ENCODE results near the gene ZNF768.
A peak's percentile ranks its signal among the peaks of the same experiment; 100 is the strongest.

ZNF768 gene

DNA sequence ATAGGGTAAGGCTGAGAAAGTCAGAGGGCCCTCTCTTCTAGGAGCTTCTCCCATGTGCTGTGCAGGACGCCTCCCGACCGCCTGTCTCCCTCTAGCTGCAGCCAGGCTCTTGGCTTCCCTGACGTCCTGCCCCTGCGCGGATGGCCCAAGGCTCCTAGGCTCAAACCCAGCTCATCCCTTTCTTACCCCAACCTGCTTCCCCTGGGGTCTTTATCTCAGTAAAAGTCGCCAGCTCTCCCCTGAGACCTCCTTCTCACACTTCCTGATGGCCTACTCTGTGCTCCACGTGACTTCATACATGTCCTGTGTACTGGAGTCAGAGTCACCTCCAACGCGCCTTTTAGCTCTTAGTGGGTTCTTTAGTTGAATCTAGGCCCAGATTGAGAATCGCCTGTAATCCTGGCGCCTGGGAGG is 9.4 kb upstream of the ZNF768 start:
- Histone ChIP-seq H3K4me1 (ENCODE audit: insufficient read depth, poor library complexity, severe bottlenecking) (peaks cover 2% of the 10 kb centered on the region), H3K4me3 (ENCODE audit: severe bottlenecking) (peak overlapping the region; percentile 60), H3K27me3 (ENCODE audit: insufficient read depth, poor library complexity, severe bottlenecking) (no peaks in the 10 kb centered on the region), H3K36me3 (ENCODE audit: low read depth) (peaks cover 14% of the 10 kb centered on the region; the same call in 1 of the 2 replicates), H3K27ac (ENCODE audit: poor library complexity, severe bottlenecking) (peak overlapping the region; percentile 71), H3K9me3 (ENCODE audit: severe bottlenecking) (no peaks in the 10 kb centered on the region)
- TF ChIP-seq, protein P1, sequence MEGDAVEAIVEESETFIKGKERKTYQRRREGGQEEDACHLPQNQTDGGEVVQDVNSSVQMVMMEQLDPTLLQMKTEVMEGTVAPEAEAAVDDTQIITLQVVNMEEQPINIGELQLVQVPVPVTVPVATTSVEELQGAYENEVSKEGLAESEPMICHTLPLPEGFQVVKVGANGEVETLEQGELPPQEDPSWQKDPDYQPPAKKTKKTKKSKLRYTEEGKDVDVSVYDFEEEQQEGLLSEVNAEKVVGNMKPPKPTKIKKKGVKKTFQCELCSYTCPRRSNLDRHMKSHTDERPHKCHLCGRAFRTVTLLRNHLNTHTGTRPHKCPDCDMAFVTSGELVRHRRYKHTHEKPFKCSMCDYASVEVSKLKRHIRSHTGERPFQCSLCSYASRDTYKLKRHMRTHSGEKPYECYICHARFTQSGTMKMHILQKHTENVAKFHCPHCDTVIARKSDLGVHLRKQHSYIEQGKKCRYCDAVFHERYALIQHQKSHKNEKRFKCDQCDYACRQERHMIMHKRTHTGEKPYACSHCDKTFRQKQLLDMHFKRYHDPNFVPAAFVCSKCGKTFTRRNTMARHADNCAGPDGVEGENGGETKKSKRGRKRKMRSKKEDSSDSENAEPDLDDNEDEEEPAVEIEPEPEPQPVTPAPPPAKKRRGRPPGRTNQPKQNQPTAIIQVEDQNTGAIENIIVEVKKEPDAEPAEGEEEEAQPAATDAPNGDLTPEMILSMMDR (IDR thresholded peaks at IDR 0.05; ENCODE audit: poor library complexity, severe bottlenecking) = peak; percentile 80
- DNase-seq (ENCODE audit: low spot score) (no peak), ATAC-seq (ENCODE audit: low read depth) (peak; percentile 87)

DNA sequence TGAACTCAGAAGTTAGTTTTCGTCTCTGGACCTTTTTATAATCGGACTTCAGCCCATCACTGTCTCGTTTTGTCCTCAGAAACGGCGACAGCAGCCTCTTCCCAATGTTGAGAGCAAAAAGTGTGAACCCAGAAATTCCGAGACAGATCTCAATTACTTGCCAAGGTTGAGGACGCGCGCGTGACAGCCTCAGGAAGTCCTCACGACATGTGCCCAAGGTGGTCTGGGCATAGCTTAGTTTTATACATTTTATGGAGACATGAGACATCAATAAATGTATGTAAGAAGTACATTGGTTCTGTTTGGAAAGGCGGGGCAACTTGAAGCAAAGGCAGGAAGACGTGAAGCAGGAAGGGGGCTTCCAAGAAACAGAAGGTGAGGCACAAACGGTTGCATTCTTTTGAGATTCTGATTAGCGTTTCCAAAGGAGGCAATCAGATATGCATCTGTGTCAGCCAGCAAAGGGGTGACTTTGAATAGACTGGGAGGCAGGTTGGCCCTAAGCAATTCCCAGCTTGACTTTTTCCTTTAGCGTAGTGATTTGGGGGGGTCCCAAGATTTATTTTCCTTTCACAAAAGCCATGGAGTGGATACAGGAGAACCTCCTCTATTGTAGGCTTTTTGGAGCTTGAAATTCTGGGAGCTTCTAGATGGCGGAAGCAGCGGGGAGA is 8.9 kb upstream of the ZNF768 start:
- Histone ChIP-seq H3K9me3 (ENCODE audit: severe bottlenecking) (no peaks in the 10 kb centered on the region), H3K4me1 (ENCODE audit: insufficient read depth, poor library complexity, severe bottlenecking) (peaks cover 2% of the 10 kb centered on the region), H3K27ac (ENCODE audit: poor library complexity, severe bottlenecking) (peak overlapping the region; percentile 71), H3K27me3 (ENCODE audit: insufficient read depth, poor library complexity, severe bottlenecking) (no peaks in the 10 kb centered on the region), H3K36me3 (ENCODE audit: low read depth) (peaks cover 14% of the 10 kb centered on the region; the same call in 1 of the 2 replicates), H3K4me3 (ENCODE audit: severe bottlenecking) (peak overlapping the region; percentile 60)
- ATAC-seq (ENCODE audit: low read depth) (no peak), DNase-seq (ENCODE audit: low spot score) (no peak)
- TF ChIP-seq, protein P1 (IDR thresholded peaks at IDR 0.05; ENCODE audit: poor library complexity, severe bottlenecking) = no peak

GRCh38 chr16:30534368-30535105 is 8.2 kb upstream of the ZNF768 start, which contains the start of gene ZNF747:
ZNF747 (minus strand) TSS chr16:30534858; CDS start chr16:30534679, 179 bp downstream.
- Histone ChIP-seq H3K27ac (ENCODE audit: poor library complexity, severe bottlenecking) (peak within 1 kb of the TSS; percentile 71), H3K4me3 (ENCODE audit: severe bottlenecking) (peak within 1 kb of the TSS; percentile 60), H3K9me3 (ENCODE audit: severe bottlenecking) (no peaks in the 10 kb centered on the region), H3K36me3 (ENCODE audit: low read depth) (peaks cover 14% of the 10 kb centered on the region; the same call in 1 of the 2 replicates), H3K4me1 (ENCODE audit: insufficient read depth, poor library complexity, severe bottlenecking) (peaks cover 2% of the 10 kb centered on the region), H3K27me3 (ENCODE audit: insufficient read depth, poor library complexity, severe bottlenecking) (no peaks in the 10 kb centered on the region)
- DNase-seq (ENCODE audit: low spot score) = no peak
- peak; percentile 74 for ATAC-seq (ENCODE audit: low read depth)
- TF ChIP-seq, protein P1 (IDR thresholded peaks at IDR 0.05; ENCODE audit: poor library complexity, severe bottlenecking) = no peak

- Histone ChIP-seq H3K4me1 (ENCODE audit: insufficient read depth, poor library complexity, severe bottlenecking) (peaks cover 2% of the 10 kb centered on the region), H3K27ac (ENCODE audit: poor library complexity, severe bottlenecking) (peak overlapping the region; percentile 71), H3K4me3 (ENCODE audit: severe bottlenecking) (peak overlapping the region; percentile 60), H3K36me3 (ENCODE audit: low read depth) (peaks cover 14% of the 10 kb centered on the region; the same call in 1 of the 2 replicates), H3K9me3 (ENCODE audit: severe bottlenecking) (no peaks in the 10 kb centered on the region), H3K27me3 (ENCODE audit: insufficient read depth, poor library complexity, severe bottlenecking) (no peaks in the 10 kb centered on the region)
- DNase-seq (ENCODE audit: low spot score) (no peak), ATAC-seq (ENCODE audit: low read depth) (no peak; the same call in 2 of the 3 replicates)
- TF ChIP-seq, protein P1 (IDR thresholded peaks at IDR 0.05; ENCODE audit: poor library complexity, severe bottlenecking) = no peak
Observed at GRCh38 chr16:30533748-30534367, 7.5 kb upstream of the ZNF768 start.
